GM13977 (cell line): Measurements from ENCODE around the gene UROC1.

Experiments
- DNase-seq: peaks from one replicate; pipeline ENCODE4 v3.0.0; 2012; ENCODE audit warnings: low spot score
- in situ Hi-C: fragments of 300-500 bp; cut with MboI; formaldehyde crosslinking; loops from one replicate; pipeline ENCODE4 v1.12.0; 2022; ENCODE audit warnings: low sequenced_read_pairs, low pct_unique_long_range_greater_than_20kb, mixed read lengths, inconsistent platforms; ENCODE audit not compliant: unreplicated experiment
- TF ChIP-seq, protein P1 (sequence below): IDR thresholded peaks from 2 replicates; pipeline ENCODE4 v1.5.1; 2012; ENCODE audit warnings: mild to moderate bottlenecking, control low read depth; ENCODE audit not compliant: insufficient read depth; ENCODE audit errors: extremely low read depth, missing control alignments

Gene UROC1

GRCh38 chr3:126434931-126435411 is 82.6 kb downstream of the UROC1 start:
- no peak for DNase-seq
- TF ChIP-seq, protein P1, sequence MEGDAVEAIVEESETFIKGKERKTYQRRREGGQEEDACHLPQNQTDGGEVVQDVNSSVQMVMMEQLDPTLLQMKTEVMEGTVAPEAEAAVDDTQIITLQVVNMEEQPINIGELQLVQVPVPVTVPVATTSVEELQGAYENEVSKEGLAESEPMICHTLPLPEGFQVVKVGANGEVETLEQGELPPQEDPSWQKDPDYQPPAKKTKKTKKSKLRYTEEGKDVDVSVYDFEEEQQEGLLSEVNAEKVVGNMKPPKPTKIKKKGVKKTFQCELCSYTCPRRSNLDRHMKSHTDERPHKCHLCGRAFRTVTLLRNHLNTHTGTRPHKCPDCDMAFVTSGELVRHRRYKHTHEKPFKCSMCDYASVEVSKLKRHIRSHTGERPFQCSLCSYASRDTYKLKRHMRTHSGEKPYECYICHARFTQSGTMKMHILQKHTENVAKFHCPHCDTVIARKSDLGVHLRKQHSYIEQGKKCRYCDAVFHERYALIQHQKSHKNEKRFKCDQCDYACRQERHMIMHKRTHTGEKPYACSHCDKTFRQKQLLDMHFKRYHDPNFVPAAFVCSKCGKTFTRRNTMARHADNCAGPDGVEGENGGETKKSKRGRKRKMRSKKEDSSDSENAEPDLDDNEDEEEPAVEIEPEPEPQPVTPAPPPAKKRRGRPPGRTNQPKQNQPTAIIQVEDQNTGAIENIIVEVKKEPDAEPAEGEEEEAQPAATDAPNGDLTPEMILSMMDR = no peak
- in situ Hi-C loops = no loop called here

DNA sequence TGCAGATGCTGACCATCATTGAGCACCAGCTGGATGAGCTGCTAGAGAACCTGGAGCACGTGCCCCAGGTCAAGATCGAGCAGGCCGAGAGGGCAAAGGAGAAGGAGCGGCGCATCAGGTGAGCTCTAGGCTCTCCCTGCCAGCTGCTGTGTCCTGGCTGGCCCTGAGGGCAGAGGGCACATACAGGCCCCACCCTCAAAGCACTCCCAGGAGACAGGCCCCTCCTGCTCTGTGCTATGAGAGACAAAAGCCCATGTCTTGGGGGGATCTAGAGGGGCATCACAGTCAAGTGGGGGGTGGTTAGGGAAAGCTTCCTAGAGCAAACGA is 83.3 kb downstream of the UROC1 start:
- in situ Hi-C loops = no loop called here
- DNase-seq = no peak
- TF ChIP-seq, protein P1 = no peak

DNA sequence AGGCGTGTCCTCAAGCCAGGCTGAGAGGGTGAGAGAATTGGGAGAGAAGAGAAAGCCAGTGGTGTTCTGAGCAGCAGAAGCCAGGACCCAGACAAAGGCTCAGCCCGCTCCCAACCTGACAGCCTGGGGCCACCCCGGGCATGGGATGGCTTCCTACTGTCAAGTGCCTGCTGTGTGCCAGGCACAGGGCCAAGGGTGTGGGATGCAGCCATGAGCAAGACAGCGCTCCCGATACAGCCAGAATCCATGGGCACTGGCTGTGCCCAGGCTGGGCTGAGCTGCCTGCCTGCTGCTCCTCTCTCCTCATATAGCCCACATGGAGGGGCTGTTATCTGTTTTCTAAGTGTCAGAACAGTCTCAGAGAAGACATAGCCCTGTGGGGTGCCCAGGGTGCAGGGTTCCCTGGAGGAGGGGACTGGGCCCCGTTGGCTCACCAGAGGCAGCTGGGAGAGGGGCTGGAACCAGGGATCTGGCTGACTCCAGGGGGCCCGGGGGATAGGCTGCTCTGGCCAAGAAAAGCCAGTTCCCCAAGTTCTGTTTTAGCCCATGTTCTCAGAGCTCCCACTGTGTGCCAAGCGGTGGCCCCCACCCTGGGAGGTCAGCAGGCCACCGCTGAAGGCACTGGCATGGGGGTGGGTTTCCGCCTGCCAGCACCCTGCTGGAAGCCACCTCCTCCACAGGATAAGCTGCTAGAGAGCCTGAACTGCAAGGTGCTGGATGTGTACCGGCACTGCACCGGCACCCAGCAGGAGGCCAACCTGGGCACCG is 83.9 kb downstream of the UROC1 start:
- TF ChIP-seq, protein P1 = no peak
- in situ Hi-C loops = no loop called here
- DNase-seq = no peak

DNA sequence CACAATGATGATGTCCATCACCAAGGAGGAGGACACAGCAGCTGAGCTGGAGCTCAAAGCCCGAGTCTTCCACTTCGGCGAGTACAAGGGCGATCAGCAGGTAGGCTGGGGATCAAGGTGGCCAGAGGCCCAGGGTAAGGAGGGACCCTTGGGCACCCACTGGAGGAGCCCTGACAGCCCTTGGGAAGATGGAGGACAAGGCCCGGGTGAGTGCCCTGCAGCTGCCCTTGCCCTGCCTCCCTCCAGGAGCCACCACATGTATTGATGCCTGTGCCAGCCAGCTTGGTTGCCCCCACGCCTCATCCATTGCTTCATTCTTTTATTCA is 84.5 kb downstream of the UROC1 start:
- TF ChIP-seq, protein P1 = no peak
- DNase-seq = no peak
- in situ Hi-C loops = no loop called here

DNA sequence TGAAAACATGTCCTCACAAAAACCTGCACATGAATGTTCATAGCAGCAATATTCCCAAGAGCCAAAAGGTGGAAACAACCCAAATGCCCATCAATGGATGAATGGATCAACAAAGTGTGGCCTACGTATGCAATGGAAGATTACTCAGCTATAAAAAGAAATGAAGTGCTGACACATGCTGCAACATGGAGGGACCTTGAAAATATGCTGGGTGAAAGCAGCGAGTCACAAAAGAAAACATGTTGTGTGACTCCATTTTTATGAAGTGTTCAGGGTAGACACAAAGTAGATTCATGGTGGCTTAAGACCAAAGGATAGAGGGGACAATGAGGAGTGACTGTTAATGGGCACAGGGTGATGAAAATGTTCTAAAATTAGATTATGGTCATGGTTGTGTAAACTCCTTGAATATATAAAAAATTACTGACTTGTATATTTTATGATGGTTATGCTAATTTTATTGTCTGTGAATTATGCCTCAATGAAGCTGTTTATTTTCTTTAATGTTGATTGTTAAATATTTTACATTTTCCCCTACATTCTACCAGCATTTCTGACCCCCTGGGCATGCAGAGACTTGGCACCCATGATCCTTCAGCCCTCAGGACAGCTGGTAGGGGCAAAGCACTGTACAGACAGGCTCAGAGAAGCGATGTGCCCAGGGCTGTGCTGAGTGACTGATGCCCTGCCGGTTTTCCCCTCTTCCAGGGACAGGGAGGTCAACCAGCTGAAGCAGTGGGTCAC is 85.0 kb downstream of the UROC1 start:
- in situ Hi-C loops = no loop called here
- DNase-seq = no peak
- TF ChIP-seq, protein P1 = no peak
